Body of pancreas (tissue), 4 donors: ENCODE data around the gene LSM11.
A peak's percentile ranks its signal among the peaks of the same experiment; 100 is the strongest.

Experiments used
- CTCF ChIP-seq, 7 experiments: fragments of 450-650 bp in 4 of 7; fragments of 200-600 bp in 3 of 7; sonication (generic) in 3 of 7; IDR thresholded peaks; one replicate each; pipeline ENCODE4 v1.5.1; 2016 to 2019; ENCODE audit warnings: antibody characterized with exemption in 7 of 7
- POLR2A ChIP-seq, 3 donors: fragments of 450-650 bp; IDR thresholded peaks; one replicate each; pipeline ENCODE4 v1.6.1; 2016; ENCODE audit warnings: antibody characterized with exemption in 3 of 3, mild to moderate bottlenecking in 2 of 3

DNA sequence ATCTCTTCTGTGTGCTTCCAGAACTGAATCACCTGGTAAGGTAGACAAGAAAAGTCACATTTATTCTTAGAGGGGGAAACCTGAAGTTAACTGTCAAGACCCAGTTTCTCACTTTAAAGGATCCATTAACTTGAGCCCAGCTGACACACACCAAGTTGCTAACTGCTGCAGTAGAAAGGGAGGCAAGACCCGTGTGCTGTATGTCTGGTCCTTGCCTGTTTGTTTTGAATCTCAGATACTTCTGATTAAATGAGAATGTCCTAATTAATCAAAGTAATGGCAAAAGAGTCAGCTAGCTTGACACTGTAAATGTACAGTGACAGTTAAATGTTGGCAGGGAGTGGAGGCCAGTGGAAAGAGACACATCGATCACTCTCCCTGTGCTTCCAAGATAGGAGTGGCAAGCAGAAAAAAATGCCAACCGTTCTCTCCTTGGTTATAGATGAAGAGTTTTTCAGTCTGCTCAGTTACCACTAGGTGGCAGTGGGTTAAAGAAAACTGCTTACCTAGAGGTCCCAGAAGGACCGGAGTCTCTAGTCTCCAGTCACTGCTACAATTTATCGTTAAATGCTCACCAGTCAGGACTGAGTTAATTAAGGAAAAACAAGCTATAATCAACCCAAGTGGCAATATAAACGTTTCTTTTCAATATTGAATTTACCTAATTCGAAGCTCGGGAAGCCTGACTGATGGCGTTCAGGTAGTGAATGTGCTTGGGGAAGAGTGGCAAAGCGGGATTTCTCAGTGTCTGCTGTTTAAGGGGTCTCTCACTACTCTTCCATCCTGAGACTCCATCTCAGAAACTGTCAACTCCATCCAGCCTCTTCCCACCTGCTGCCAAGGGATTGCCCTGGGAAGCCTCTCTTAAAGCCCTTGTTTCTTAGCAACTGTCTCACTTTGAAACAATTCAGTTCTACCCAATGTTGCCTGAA, 18.4 kb downstream of the LSM11 start:
- TF ChIP-seq CTCF (IDR thresholded peaks at IDR 0.05), result peak; percentile 49 to 80 (median 69)
- TF ChIP-seq POLR2A (IDR thresholded peaks at IDR 0.05), result no peak
